Upper lobe of left lung (tissue), 4 donors: ENCODE measurements around the gene CBFA2T3.

Source experiments
- CTCF ChIP-seq, 6 experiments: fragments of 450-650 bp in 4 of 6; fragments of 200-600 bp in 2 of 6; sonication (generic) in 2 of 6; IDR thresholded peaks; one replicate each; pipeline ENCODE4 v1.5.1; 2016 to 2019; ENCODE audit warnings: antibody characterized with exemption in 6 of 6
- EP300 ChIP-seq, 4 donors: sonication (generic); formaldehyde crosslinking; IDR thresholded peaks; one replicate each; pipeline ENCODE4 v1.5.1; 2017; ENCODE audit warnings: antibody characterized with exemption in 4 of 4, control low read depth in 2 of 4

DNA sequence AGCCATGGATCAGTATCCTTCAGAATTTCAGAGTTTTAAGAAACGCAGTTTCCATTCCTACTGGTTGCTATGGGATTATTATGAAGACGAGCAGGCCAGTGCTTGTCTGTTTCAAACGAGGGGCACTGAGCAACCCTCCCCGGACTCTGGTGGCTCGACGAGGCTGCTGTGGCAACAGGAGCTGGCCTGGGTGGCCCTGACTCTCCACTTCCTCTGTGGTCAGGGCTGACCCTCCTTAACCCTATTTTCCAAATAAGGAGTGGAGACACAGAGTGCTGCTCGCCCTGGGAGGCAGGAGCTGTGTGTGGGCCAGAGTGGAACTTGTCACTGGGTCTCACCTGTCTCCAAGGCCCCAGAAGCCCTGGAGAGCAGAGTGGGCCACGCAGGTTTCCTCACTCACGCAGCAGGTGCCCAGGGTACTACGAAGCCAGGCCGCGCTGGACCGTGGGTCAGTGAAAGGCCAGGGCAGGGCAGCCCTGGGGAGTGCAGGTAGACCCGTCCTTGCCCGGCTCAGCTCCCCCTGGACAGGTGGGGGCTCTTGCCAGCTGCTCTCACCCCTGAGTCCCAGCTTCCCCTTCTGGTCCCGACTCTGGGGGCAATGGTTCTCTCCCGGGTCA lies 123.6 kb downstream of the CBFA2T3 start:
- TF ChIP-seq CTCF (IDR thresholded peaks at IDR 0.05) (no peak), EP300 (IDR thresholded peaks at IDR 0.05) (no peak)
